ENCODE measurements around the gene NFIA. TPM values are rescaled to one million over a fixed set of nuclear protein-coding genes. Genes with fewer than 3 reads are reported as not detected.
A peak's percentile ranks its signal among the peaks of the same experiment; 100 is the strongest.

Gene NFIA
- total RNA-seq, 1 donor from 2014 or later = 16.2 TPM

DNA sequence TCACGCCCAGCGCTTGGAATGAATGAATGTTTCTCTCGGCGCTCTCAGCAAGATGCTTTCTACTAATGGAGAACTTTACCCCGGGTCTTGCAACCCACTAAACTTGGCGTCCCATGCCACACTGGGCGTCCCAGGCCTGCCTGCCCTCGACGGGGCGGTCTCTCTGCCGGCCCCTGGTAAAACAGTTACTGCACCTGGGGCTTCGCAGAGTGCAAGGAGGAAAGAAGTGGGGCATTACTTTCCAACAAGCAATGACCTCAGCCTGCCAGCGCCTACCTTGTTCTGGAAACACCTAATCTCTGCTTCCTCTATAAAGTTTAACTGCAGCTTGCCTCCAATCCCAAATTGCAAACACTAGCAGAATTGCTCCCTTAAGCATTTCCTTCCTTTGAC, 27.8 kb upstream of the NFIA start:
- peaks cover 14% of the 10 kb centered on the region for H3K27me3 Mint-ChIP-seq (ENCODE audit: unreplicated experiment)
- H3K9me3 Mint-ChIP-seq (ENCODE audit: unreplicated experiment) = no peaks in the 10 kb centered on the region
- DNase-seq (ENCODE audit: low spot score) = no peak
- no peaks in the 10 kb centered on the region for H3K36me3 Mint-ChIP-seq (ENCODE audit: low read depth, unreplicated experiment)
- no peak overlapping the region for H3K27ac Mint-ChIP-seq (ENCODE audit: unreplicated experiment)
- TF ChIP-seq, protein P1, sequence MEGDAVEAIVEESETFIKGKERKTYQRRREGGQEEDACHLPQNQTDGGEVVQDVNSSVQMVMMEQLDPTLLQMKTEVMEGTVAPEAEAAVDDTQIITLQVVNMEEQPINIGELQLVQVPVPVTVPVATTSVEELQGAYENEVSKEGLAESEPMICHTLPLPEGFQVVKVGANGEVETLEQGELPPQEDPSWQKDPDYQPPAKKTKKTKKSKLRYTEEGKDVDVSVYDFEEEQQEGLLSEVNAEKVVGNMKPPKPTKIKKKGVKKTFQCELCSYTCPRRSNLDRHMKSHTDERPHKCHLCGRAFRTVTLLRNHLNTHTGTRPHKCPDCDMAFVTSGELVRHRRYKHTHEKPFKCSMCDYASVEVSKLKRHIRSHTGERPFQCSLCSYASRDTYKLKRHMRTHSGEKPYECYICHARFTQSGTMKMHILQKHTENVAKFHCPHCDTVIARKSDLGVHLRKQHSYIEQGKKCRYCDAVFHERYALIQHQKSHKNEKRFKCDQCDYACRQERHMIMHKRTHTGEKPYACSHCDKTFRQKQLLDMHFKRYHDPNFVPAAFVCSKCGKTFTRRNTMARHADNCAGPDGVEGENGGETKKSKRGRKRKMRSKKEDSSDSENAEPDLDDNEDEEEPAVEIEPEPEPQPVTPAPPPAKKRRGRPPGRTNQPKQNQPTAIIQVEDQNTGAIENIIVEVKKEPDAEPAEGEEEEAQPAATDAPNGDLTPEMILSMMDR (IDR thresholded peaks at IDR 0.05; ENCODE audit: unreplicated experiment) = no peak
- peaks cover 41% of the 10 kb centered on the region for H3K4me1 Mint-ChIP-seq (ENCODE audit: unreplicated experiment)
- H3K4me3 Mint-ChIP-seq (ENCODE audit: unreplicated experiment) = peak overlapping the region; percentile 24

DNA sequence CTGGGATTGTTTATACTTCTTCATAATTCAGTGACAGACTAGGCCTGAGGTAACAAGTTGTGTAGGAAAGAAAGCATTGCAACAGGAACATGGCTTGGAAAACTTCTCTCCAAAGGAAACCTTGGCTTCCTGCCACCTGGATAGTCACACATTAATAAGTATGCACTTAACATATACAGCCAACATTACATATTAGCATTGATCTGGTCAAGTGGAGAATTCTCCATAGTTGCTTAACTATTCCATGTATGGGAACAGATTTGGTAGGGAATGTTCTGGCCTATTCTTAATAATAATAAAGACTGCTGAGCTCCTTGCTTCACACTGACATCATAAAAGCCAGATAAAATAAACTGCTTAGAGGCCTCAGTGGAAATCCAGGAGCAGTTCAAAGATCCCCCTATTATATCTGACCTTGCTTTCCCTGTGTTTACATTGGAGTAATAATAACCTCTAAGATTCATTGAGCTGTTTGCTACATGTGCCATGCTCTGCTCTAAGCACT, 27.2 kb upstream of the NFIA start:
- Mint-ChIP-seq H3K4me3 (ENCODE audit: unreplicated experiment) (peak overlapping the region; percentile 24), H3K9me3 (ENCODE audit: unreplicated experiment) (no peaks in the 10 kb centered on the region), H3K36me3 (ENCODE audit: low read depth, unreplicated experiment) (no peaks in the 10 kb centered on the region), H3K27ac (ENCODE audit: unreplicated experiment) (peak overlapping the region; percentile 30), H3K4me1 (ENCODE audit: unreplicated experiment) (peaks cover 41% of the 10 kb centered on the region), H3K27me3 (ENCODE audit: unreplicated experiment) (peaks cover 14% of the 10 kb centered on the region)
- TF ChIP-seq, protein P1 (IDR thresholded peaks at IDR 0.05; ENCODE audit: unreplicated experiment) = no peak
- no peak for DNase-seq (ENCODE audit: low spot score)

DNA sequence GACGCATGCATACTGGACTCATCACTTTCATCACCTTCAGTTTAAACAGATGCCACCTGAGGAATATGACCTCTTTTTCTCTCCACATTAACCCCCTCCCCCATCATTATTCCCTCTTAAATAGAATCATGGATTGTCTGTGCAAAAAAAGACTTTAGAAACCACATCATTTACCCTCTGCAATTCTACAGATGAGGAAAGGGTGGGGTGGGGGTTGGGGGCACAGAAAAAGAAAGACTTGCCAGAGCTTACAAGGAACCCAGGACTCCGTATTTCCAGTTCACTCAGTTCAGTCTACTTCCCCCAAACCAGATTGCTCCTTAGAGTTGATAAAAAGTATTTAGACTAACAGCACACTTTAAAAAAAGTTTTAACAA, 26.2 kb upstream of the NFIA start:
- Mint-ChIP-seq H3K4me3 (ENCODE audit: unreplicated experiment) (peak overlapping the region; percentile 94), H3K36me3 (ENCODE audit: low read depth, unreplicated experiment) (no peaks in the 10 kb centered on the region), H3K9me3 (ENCODE audit: unreplicated experiment) (no peaks in the 10 kb centered on the region), H3K27ac (ENCODE audit: unreplicated experiment) (no peak overlapping the region), H3K27me3 (ENCODE audit: unreplicated experiment) (peaks cover 13% of the 10 kb centered on the region), H3K4me1 (ENCODE audit: unreplicated experiment) (peaks cover 40% of the 10 kb centered on the region)
- no peak for DNase-seq (ENCODE audit: low spot score)
- TF ChIP-seq, protein P1 (IDR thresholded peaks at IDR 0.05; ENCODE audit: unreplicated experiment) = no peak

DNA sequence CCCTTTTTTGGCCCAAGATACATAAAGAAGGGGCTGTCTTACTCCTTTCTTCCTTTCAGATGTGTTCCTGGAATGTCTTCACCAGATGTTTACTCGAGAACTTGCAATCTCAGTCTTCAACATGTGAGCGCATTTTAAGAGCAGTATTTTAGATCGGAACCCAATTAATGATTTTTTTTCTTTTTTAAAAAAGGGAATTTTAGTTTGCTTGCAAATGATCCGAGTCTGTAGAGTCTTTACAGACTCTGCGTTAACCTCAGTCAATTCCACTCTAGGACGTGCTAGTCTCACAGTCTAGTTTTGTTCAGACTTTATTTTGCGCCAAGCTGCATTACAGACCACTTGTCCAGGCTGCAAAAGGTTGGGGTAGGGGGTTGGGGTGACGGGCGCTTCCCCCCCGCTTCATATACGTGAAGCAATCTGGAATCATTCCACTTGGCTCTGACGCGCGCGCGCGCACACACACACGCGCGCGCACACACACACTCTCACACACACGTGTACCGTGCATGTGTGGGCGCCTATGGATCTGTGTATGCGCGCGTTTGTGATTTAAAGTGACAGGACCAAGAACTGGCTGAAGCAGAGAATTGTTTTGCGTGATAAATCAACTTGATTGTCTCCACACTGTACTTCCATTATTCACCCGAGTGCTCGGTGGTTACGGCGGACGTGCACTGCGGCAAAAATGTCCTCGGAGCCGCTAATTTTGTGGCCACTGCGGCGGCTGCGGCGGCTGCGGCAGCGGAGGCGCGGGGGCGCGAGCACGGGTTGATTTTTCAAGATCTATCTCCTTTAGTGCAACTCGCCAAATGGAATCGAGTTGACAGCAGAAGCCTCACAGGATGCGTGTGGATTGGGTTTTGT, 25.6 kb upstream of the NFIA start:
- peaks cover 12% of the 10 kb centered on the region for H3K27me3 Mint-ChIP-seq (ENCODE audit: unreplicated experiment)
- H3K27ac Mint-ChIP-seq (ENCODE audit: unreplicated experiment) = no peak overlapping the region
- no peaks in the 10 kb centered on the region for H3K36me3 Mint-ChIP-seq (ENCODE audit: low read depth, unreplicated experiment)
- H3K9me3 Mint-ChIP-seq (ENCODE audit: unreplicated experiment) = no peaks in the 10 kb centered on the region
- TF ChIP-seq, protein P1 (IDR thresholded peaks at IDR 0.05; ENCODE audit: unreplicated experiment) = no peak
- peak; percentile 34 for DNase-seq (ENCODE audit: low spot score)
- peaks cover 35% of the 10 kb centered on the region for H3K4me1 Mint-ChIP-seq (ENCODE audit: unreplicated experiment)
- peak overlapping the region; percentile 94 for H3K4me3 Mint-ChIP-seq (ENCODE audit: unreplicated experiment)

Data from endothelial cell (in vitro differentiated cells).